Measurements from ENCODE around the gene GLI3. TPM values are rescaled to one million over a fixed set of nuclear protein-coding genes. Genes with fewer than 3 reads are reported as not detected.

Gene GLI3
- total and polyA plus RNA-seq, 2 of the 8 experiments (the other 6 are each of a cell fraction or from before 2014, with no cell fraction given), result 8.0 to 31.1 TPM

- no peak for TF ChIP-seq KDM4A (IDR thresholded peaks at IDR 0.05; ENCODE audit: low read depth, low read length, severe bottlenecking)
- no peaks in the 10 kb centered on the region for H4K20me1 ChIP-seq (replicated peaks in 1 of 2; ENCODE audit: control insufficient read depth in 1 of 2, insufficient read depth in 2 of 2, low read length in 2 of 2)
- H3K9me3 ChIP-seq (ENCODE audit: insufficient read depth in 2 of 2, low read depth in 1 of 2, low read length in 1 of 2), result peaks cover 6 to 9% of the 10 kb centered on the region in 2 experiments; a peak in 2 of 4 replicates
- no peak overlapping the region for H2BK15ac ChIP-seq (ENCODE audit: low read length)
- no peaks in the 10 kb centered on the region for H3K4me1 ChIP-seq (replicated peaks in 1 of 4; ENCODE audit: control insufficient read depth in 3 of 4, insufficient read depth in 4 of 4, low read length in 3 of 4)
- H4K5ac ChIP-seq (ENCODE audit: insufficient read length, low read depth, low read length), result no peak overlapping the region
- H3K4me3 ChIP-seq (ENCODE audit: extremely low read depth in 1 of 4, insufficient read depth in 2 of 4, low read depth in 3 of 4, low read length in 4 of 4), result no peak overlapping the region
- no peak overlapping the region for H3K27ac ChIP-seq (ENCODE audit: low read depth, low read length)
- H4K8ac ChIP-seq (ENCODE audit: extremely low read depth, insufficient read depth, low read length), result no peak overlapping the region
- no peak overlapping the region for H3K56ac ChIP-seq (replicated peaks; ENCODE audit: insufficient read length, low read depth, low read length)
- no peak overlapping the region for H4K91ac ChIP-seq (replicated peaks; ENCODE audit: insufficient read length, low read length)
- no peaks in the 10 kb centered on the region for H3K27me3 ChIP-seq (replicated peaks in 1 of 4; ENCODE audit: control insufficient read depth in 3 of 4, extremely low read depth in 1 of 4, insufficient read depth in 3 of 4, low read length in 3 of 4)
- H3K79me2 ChIP-seq (ENCODE audit: control insufficient read depth in 1 of 2, insufficient read depth in 2 of 2, low read length in 2 of 2), result no peaks in the 10 kb centered on the region
- no peak overlapping the region for H2BK5ac ChIP-seq (ENCODE audit: low read depth, low read length)
- POLR2A ChIA-PET (ENCODE audit: partially characterized antibody), result interaction anchor here (1.3 kb wide), 1 partner anchor 10 kb away, joined by 4 read pairs; no protein-coding TSS in a partner anchor
- no peak overlapping the region for H2BK20ac ChIP-seq (ENCODE audit: low read length)
- H3K79me1 ChIP-seq (ENCODE audit: low read depth, low read length), result no peaks in the 10 kb centered on the region
- no peak overlapping the region for H3K4me2 ChIP-seq (ENCODE audit: insufficient read depth in 1 of 2, low read depth in 2 of 2, low read length in 2 of 2)
- 80% methylated on average over 1 of the region's 1 CpG; no CpG with 5 or more reads in 1 of the 2 experiments for WGBS, 2 experiments (ENCODE audit: extremely low coverage in 1 of 2, insufficient coverage in 1 of 2, insufficient read length in 1 of 2, insufficient replicate concordance in 2 of 2, low coverage in 1 of 2, low lambda C conversion rate in 2 of 2, missing lambda C conversion rate in 1 of 2)
- H3K23me2 ChIP-seq (ENCODE audit: low read depth, low read length), result no peaks in the 10 kb centered on the region
- H2AK5ac ChIP-seq (ENCODE audit: low read depth, low read length), result no peak overlapping the region
- no peak overlapping the region for H3K14ac ChIP-seq (ENCODE audit: insufficient read length)
- no peak overlapping the region for H2BK120ac ChIP-seq (replicated peaks; ENCODE audit: low read depth, low read length)
- H3K18ac ChIP-seq (ENCODE audit: extremely low read depth, low read length), result no peak overlapping the region
- no peak for DNase-seq (ENCODE audit: low read depth in 1 of 2, low spot score in 2 of 2)
- CTCF ChIA-PET (ENCODE audit: partially characterized antibody), result no interaction called here
- no peak overlapping the region for H3K4ac ChIP-seq (replicated peaks; ENCODE audit: insufficient read length, low read depth, low read length)
- no peak overlapping the region for H3K9ac ChIP-seq (replicated peaks in 1 of 4; ENCODE audit: extremely low read depth in 1 of 4, low read depth in 3 of 4, low read length in 3 of 4)
- no peak for FAIRE-seq
- no peak overlapping the region for H2AFZ ChIP-seq (ENCODE audit: low read length)
- no peak overlapping the region for H2BK12ac ChIP-seq (ENCODE audit: low read depth, low read length)
- H3K36me3 ChIP-seq (ENCODE audit: control insufficient read depth in 2 of 4, insufficient read depth in 4 of 4, low read length in 3 of 4), result no peaks in the 10 kb centered on the region
- H3K23ac ChIP-seq (ENCODE audit: insufficient read length), result no peak overlapping the region
These were observed 11.6 kb upstream of the GLI3 start for GRCh38 chr7:42248579-42248978.
